GM23338 (cell line): ENCODE results near the gene TP53BP2. TPM values are rescaled to one million over a fixed set of nuclear protein-coding genes. Genes with fewer than 3 reads are reported as not detected.
A peak's percentile ranks its signal among the peaks of the same experiment; 100 is the strongest.

Experiments used
- ATAC-seq: fragments of 200-7000 bp; cut with Tn5 transposase; 3 replicates; pipeline ENCODE4 v1.9.1; 2020
- DNase-seq: peaks from one replicate; pipeline ENCODE4 v3.0.0-alpha.2; 2015; ENCODE audit warnings: low spot score
- H2AFZ ChIP-seq: fragments of 200-600 bp; sonication (generic); 2 replicates; pipeline ENCODE4 v1.8.0; 2016; ENCODE audit warnings: antibody characterized with exemption, mild to moderate bottlenecking, moderate library complexity
- H3F3A ChIP-seq: fragments of 200-600 bp; sonication (generic); replicated peaks from 2 replicates; pipeline ENCODE4 v1.8.0; 2017; ENCODE audit warnings: antibody characterized with exemption, mixed run types, low read depth
- H3K27ac ChIP-seq: fragments of 200-600 bp; sonication (generic); 2 replicates; pipeline ENCODE4 v1.6.1; 2016; ENCODE audit warnings: low read depth
- H3K27me3 ChIP-seq: fragments of 200-600 bp; sonication (generic); 2 replicates; pipeline ENCODE4 v1.8.0; 2016; ENCODE audit warnings: mild to moderate bottlenecking, mixed run types, moderate library complexity; ENCODE audit not compliant: insufficient read depth
- H3K36me3 ChIP-seq: fragments of 200-600 bp; sonication (generic); 2 replicates; pipeline ENCODE4 v1.8.0; 2016; ENCODE audit warnings: mild to moderate bottlenecking; ENCODE audit not compliant: insufficient read depth
- H3K4me1 ChIP-seq: fragments of 200-600 bp; sonication (generic); 2 replicates; pipeline ENCODE4 v1.8.0; 2016; ENCODE audit warnings: mild to moderate bottlenecking, moderate library complexity; ENCODE audit not compliant: insufficient read depth
- H3K4me2 ChIP-seq: fragments of 200-600 bp; sonication (generic); 2 replicates; pipeline ENCODE4 v1.7.1; 2017; ENCODE audit warnings: mixed run types
- H3K4me3 ChIP-seq: fragments of 200-600 bp; sonication (generic); 2 replicates; pipeline ENCODE4 v1.6.1; 2016; ENCODE audit warnings: mixed run types
- H3K79me2 ChIP-seq: fragments of 200-600 bp; sonication (generic); replicated peaks from 2 replicates; pipeline ENCODE4 v1.8.0; 2017; ENCODE audit warnings: mild to moderate bottlenecking; ENCODE audit not compliant: insufficient read depth
- H3K9me2 ChIP-seq: fragments of 200-600 bp; sonication (generic); 2 replicates; pipeline ENCODE4 v1.8.0; 2017; ENCODE audit not compliant: insufficient read depth
- H4K20me1 ChIP-seq: fragments of 200-600 bp; sonication (generic); replicated peaks from 2 replicates; pipeline ENCODE4 v1.8.0; 2017; ENCODE audit warnings: mild to moderate bottlenecking; ENCODE audit not compliant: insufficient read depth
- H3K27ac Mint-ChIP-seq: 2 replicates; pipeline ENCODE4 v1.8.0; 2020; ENCODE audit warnings: inconsistent platforms, mild to moderate bottlenecking, moderate library complexity, mixed read lengths
- H3K27me3 Mint-ChIP-seq: 3 replicates; pipeline ENCODE4 v1.8.0; 2022; ENCODE audit warnings: low read depth, mild to moderate bottlenecking, moderate library complexity, mixed read lengths, inconsistent platforms; ENCODE audit not compliant: insufficient read depth, poor library complexity
- H3K36me3 Mint-ChIP-seq: 3 replicates; pipeline ENCODE4 v1.8.0; 2021; ENCODE audit warnings: low read depth, mild to moderate bottlenecking, inconsistent platforms, moderate library complexity, mixed read lengths
- H3K4me1 Mint-ChIP-seq: 3 replicates; pipeline ENCODE4 v1.8.0; 2020; ENCODE audit warnings: mild to moderate bottlenecking, inconsistent platforms, mixed read lengths
- H3K4me3 Mint-ChIP-seq: 3 replicates; pipeline ENCODE4 v1.8.0; 2021; ENCODE audit warnings: moderate library complexity, mild to moderate bottlenecking, inconsistent platforms, mixed read lengths
- H3K9me3 Mint-ChIP-seq: 3 replicates; pipeline ENCODE4 v1.8.0; 2020; ENCODE audit warnings: moderate library complexity, mild to moderate bottlenecking, inconsistent platforms, mixed read lengths
- CREB1 ChIP-seq: fragments of 250-450 bp; sonication (Bioruptor Pico); IDR thresholded peaks from 2 replicates; pipeline ENCODE4 v1.5.0; 2020; ENCODE audit warnings: low read depth, mild to moderate bottlenecking, moderate library complexity
- CTCF ChIP-seq, 2 experiments: fragments of 200-600 bp in 1 of 2; sonication (generic) in 1 of 2; conservative IDR thresholded peaks; 2 replicates each; pipeline versions ENCODE4 v1.5.1 to v1.6.1; 2016 to 2017; ENCODE audit warnings: antibody characterized with exemption in 2 of 2, low read depth in 2 of 2, mild to moderate bottlenecking in 2 of 2, moderate library complexity in 1 of 2
- ETS1 ChIP-seq: IDR thresholded peaks from 2 replicates; pipeline ENCODE4 v1.6.1; 2016; ENCODE audit warnings: antibody characterized with exemption
- EZH2 ChIP-seq: fragments of 200-600 bp; sonication (generic); IDR thresholded peaks from one replicate; pipeline ENCODE4 v1.8.0; 2017; ENCODE audit warnings: antibody characterized with exemption, mild to moderate bottlenecking, low read depth; ENCODE audit not compliant: unreplicated experiment
- EZH2phosphoT487 ChIP-seq: fragments of 200-600 bp; sonication (generic); IDR thresholded peaks from one replicate; pipeline ENCODE4 v1.8.1; 2018; ENCODE audit warnings: antibody characterized with exemption; ENCODE audit not compliant: unreplicated experiment
- NANOG ChIP-seq: IDR thresholded peaks from 2 replicates; pipeline ENCODE4 v1.6.1; 2016; ENCODE audit warnings: antibody characterized with exemption, borderline replicate concordance
- POLR2AphosphoS5 ChIP-seq: IDR thresholded peaks from 2 replicates; pipeline ENCODE4 v1.6.1; 2016; ENCODE audit warnings: antibody characterized with exemption, low read depth
- ZNF114 ChIP-seq: fragments of 250-450 bp; sonication (Bioruptor Pico); IDR thresholded peaks from 2 replicates; pipeline ENCODE4 v1.5.0; 2020; ENCODE audit warnings: mild to moderate bottlenecking, moderate library complexity
- polyA plus RNA-seq: library from polyadenylated mRNA; unstranded; fragments of >200 nt; fragmentation: Nextera tagmentation; extraction: Ambion mirVana; gene quantifications from 2 replicates; pipeline ENCODE4 v1.2.1, GENCODE V29; 2016
- total RNA-seq: library from RNA; depleted of rRNA; stranded (reverse); fragments of >200 nt; shearing (Covaris generic); gene quantifications from 2 replicates; pipeline ENCODE4 v1.2.3, GENCODE V29; 2014

The TP53BP2 gene
- total and polyA plus RNA-seq, 2 experiments from 2014 or later = 10.1 to 32.9 TPM

GRCh38 chr1:223748773-223749733 lies 96.7 kb downstream of the TP53BP2 start:
- H3K27ac ChIP-seq = no peak overlapping the region
- H3K27me3 ChIP-seq = peaks cover 25% of the 10 kb centered on the region
- H3K36me3 Mint-ChIP-seq = peaks cover 23% of the 10 kb centered on the region
- H3K9me3 Mint-ChIP-seq = no peaks in the 10 kb centered on the region
- peak overlapping the region; percentile 84 for H3K4me3 Mint-ChIP-seq
- H3K9me2 ChIP-seq = 0 out of 2 replicates have a peak, but pooled peaks cover 2% of the 10 kb centered on the region
- H2AFZ ChIP-seq = peak overlapping the region; percentile 97
- H3K27ac Mint-ChIP-seq = no peak overlapping the region; the same call in 1 of the 2 replicates
- H3F3A ChIP-seq = no peaks in the 10 kb centered on the region
- TF ChIP-seq CREB1 (CRISPR knock-in tag) (no peak), EZH2 (no peak), POLR2AphosphoS5 (no peak), EZH2phosphoT487 (no peak), ETS1 (no peak), CTCF (conservative IDR thresholded peaks at IDR 0.05; ENCODE audit: low read depth in 2 of 2) (peak; percentile 81 to 94), NANOG (no peak), ZNF114 (CRISPR knock-in tag) (no peak)
- H4K20me1 ChIP-seq = no peaks in the 10 kb centered on the region
- DNase-seq (peak; percentile 66), ATAC-seq (peak; percentile 72)
- peaks cover 15% of the 10 kb centered on the region for H3K4me1 ChIP-seq
- H3K4me1 Mint-ChIP-seq = peaks cover 19% of the 10 kb centered on the region
- peak overlapping the region; percentile 84 for H3K4me3 ChIP-seq
- H3K36me3 ChIP-seq = no peaks in the 10 kb centered on the region
- H3K4me2 ChIP-seq = peak overlapping the region; percentile 97
- peaks cover 13% of the 10 kb centered on the region for H3K27me3 Mint-ChIP-seq
- H3K79me2 ChIP-seq = no peaks in the 10 kb centered on the region

- no peaks in the 10 kb centered on the region for H4K20me1 ChIP-seq
- H3K4me2 ChIP-seq = peak overlapping the region; percentile 97
- Mint-ChIP-seq H3K27ac (no peak overlapping the region), H3K4me3 (peak overlapping the region; percentile 84), H3K27me3 (peaks cover 13% of the 10 kb centered on the region), H3K9me3 (no peaks in the 10 kb centered on the region), H3K36me3 (peaks cover 16% of the 10 kb centered on the region), H3K4me1 (peaks cover 18% of the 10 kb centered on the region)
- H3K4me3 ChIP-seq = peak overlapping the region; percentile 84
- H3K9me2 ChIP-seq = 0 out of 2 replicates have a peak, but pooled peaks cover under 1% of the 10 kb centered on the region
- H3K27me3 ChIP-seq = peaks cover 25% of the 10 kb centered on the region
- H3K27ac ChIP-seq = no peak overlapping the region
- peak; percentile 70 for ATAC-seq
- H3K79me2 ChIP-seq = no peaks in the 10 kb centered on the region
- TF ChIP-seq POLR2AphosphoS5 = 0 out of 2 replicates have a peak, but pooled peaks have one; percentile 31
- TF ChIP-seq CREB1 (CRISPR knock-in tag) = no peak
- peaks cover 15% of the 10 kb centered on the region for H3K4me1 ChIP-seq
- DNase-seq = no peak
- peak overlapping the region; percentile 97 for H2AFZ ChIP-seq
- no peaks in the 10 kb centered on the region for H3K36me3 ChIP-seq
- H3F3A ChIP-seq = no peaks in the 10 kb centered on the region
Observed at GRCh38 chr1:223748405-223748772, 97.4 kb downstream of the TP53BP2 start.
